ENCODE data around the gene DDC.

DDC gene

DNA sequence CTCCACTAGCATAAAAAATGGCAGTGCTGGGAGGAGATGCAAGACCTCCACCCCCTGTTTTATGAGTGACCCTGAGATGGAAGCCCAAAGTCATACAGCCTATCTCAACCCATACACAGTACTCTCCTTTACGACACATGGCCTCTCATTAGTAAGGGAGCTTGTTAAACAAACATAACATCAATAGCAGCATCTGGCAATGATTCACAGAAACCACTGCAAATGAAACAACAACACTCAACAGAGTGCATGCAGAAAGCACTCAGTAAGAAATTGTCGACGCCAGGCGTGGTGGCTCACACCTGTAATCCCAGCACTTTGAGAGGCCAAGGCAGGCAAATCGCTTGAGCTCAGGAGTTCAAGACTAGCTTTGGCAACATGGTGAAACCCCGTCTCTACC lies 87.6 kb downstream of the DDC start:
- no peak overlapping the region for H4K8ac ChIP-seq (ENCODE audit: low read depth, low read length)
- H3K4me1 ChIP-seq (ENCODE audit: control insufficient read depth in 1 of 2, insufficient read depth in 2 of 2, low read length in 2 of 2) = no peaks in the 10 kb centered on the region
- no peak overlapping the region for H3K27ac ChIP-seq (ENCODE audit: low read depth, low read length)
- no peak overlapping the region for H2BK5ac ChIP-seq (ENCODE audit: low read depth, low read length, poor library complexity)
- no peak overlapping the region for H4K91ac ChIP-seq (ENCODE audit: low read depth, low read length)
- H3K23ac ChIP-seq (ENCODE audit: low read length) = no peak overlapping the region
- no peak overlapping the region for H3K4me2 ChIP-seq (ENCODE audit: low read length)
- H3K79me1 ChIP-seq (ENCODE audit: low read length) = no peaks in the 10 kb centered on the region
- H3K4ac ChIP-seq (ENCODE audit: low read depth, low read length) = no peak overlapping the region
- peaks cover 1% of the 10 kb centered on the region for H3K9me3 ChIP-seq (ENCODE audit: insufficient read depth, low read depth, low read length)
- H2BK12ac ChIP-seq (ENCODE audit: low read length) = no peak overlapping the region
- H3K9ac ChIP-seq (ENCODE audit: low read length) = no peak overlapping the region
- no CpG with 5 or more reads among the region's 6 CpGs for WGBS (ENCODE audit: extremely low coverage, insufficient coverage, insufficient read length)
- H3K36me3 ChIP-seq (ENCODE audit: control insufficient read depth in 1 of 2, insufficient read depth in 2 of 2, low read length in 2 of 2) = no peaks in the 10 kb centered on the region
- H3K14ac ChIP-seq (ENCODE audit: low read length) = no peak overlapping the region
- no peak overlapping the region for H4K12ac ChIP-seq (ENCODE audit: low read depth, low read length)
- DNase-seq = no peak
- H3K27me3 ChIP-seq (ENCODE audit: insufficient read depth, low read length) = no peaks in the 10 kb centered on the region
- no peak overlapping the region for H3K18ac ChIP-seq (ENCODE audit: low read length)
- H3K4me3 ChIP-seq (ENCODE audit: low read depth, low read length) = no peak overlapping the region
- H2AK5ac ChIP-seq (ENCODE audit: low read length) = no peak overlapping the region
- no peak overlapping the region for H2BK120ac ChIP-seq (ENCODE audit: insufficient read depth, low read length, poor library complexity)
- no peaks in the 10 kb centered on the region for H3K79me2 ChIP-seq (ENCODE audit: control insufficient read depth, insufficient read depth, low read length, poor library complexity)
- H2AFZ ChIP-seq (ENCODE audit: insufficient read depth, low read length, poor library complexity) = no peak overlapping the region

- no peak overlapping the region for H3K18ac ChIP-seq (ENCODE audit: low read length)
- H3K14ac ChIP-seq (ENCODE audit: low read length) = no peak overlapping the region
- H3K9me3 ChIP-seq (ENCODE audit: insufficient read depth, low read depth, low read length) = peaks cover 1% of the 10 kb centered on the region
- H3K79me1 ChIP-seq (ENCODE audit: low read length) = no peaks in the 10 kb centered on the region
- no peaks in the 10 kb centered on the region for H3K4me1 ChIP-seq (ENCODE audit: control insufficient read depth in 1 of 2, insufficient read depth in 2 of 2, low read length in 2 of 2)
- no peak overlapping the region for H4K8ac ChIP-seq (ENCODE audit: low read depth, low read length)
- no peak overlapping the region for H3K23ac ChIP-seq (ENCODE audit: low read length)
- H3K27ac ChIP-seq (ENCODE audit: low read depth, low read length) = no peak overlapping the region
- H3K79me2 ChIP-seq (ENCODE audit: control insufficient read depth, insufficient read depth, low read length, poor library complexity) = no peaks in the 10 kb centered on the region
- H2BK5ac ChIP-seq (ENCODE audit: low read depth, low read length, poor library complexity) = no peak overlapping the region
- no peak overlapping the region for H2AFZ ChIP-seq (ENCODE audit: insufficient read depth, low read length, poor library complexity)
- no peaks in the 10 kb centered on the region for H3K27me3 ChIP-seq (ENCODE audit: insufficient read depth, low read length)
- no peak overlapping the region for H3K4me2 ChIP-seq (ENCODE audit: low read length)
- H3K36me3 ChIP-seq (ENCODE audit: control insufficient read depth in 1 of 2, insufficient read depth in 2 of 2, low read length in 2 of 2) = no peaks in the 10 kb centered on the region
- no peak overlapping the region for H2BK12ac ChIP-seq (ENCODE audit: low read length)
- DNase-seq = no peak
- H3K9ac ChIP-seq (ENCODE audit: low read length) = no peak overlapping the region
- no CpG with 5 or more reads among the region's 9 CpGs for WGBS (ENCODE audit: extremely low coverage, insufficient coverage, insufficient read length)
- H3K4me3 ChIP-seq (ENCODE audit: low read depth, low read length) = no peak overlapping the region
- H2AK5ac ChIP-seq (ENCODE audit: low read length) = no peak overlapping the region
- no peak overlapping the region for H2BK120ac ChIP-seq (ENCODE audit: insufficient read depth, low read length, poor library complexity)
- no peak overlapping the region for H3K4ac ChIP-seq (ENCODE audit: low read depth, low read length)
- no peak overlapping the region for H4K12ac ChIP-seq (ENCODE audit: low read depth, low read length)
- no peak overlapping the region for H4K91ac ChIP-seq (ENCODE audit: low read depth, low read length)
Observed at GRCh38 chr7:50476953-50477625, 88.1 kb downstream of the DDC start.

GRCh38 chr7:50475340-50475739 lies 89.9 kb downstream of the DDC start:
- no peak overlapping the region for H4K12ac ChIP-seq (ENCODE audit: low read depth, low read length)
- H3K79me1 ChIP-seq (ENCODE audit: low read length) = no peaks in the 10 kb centered on the region
- no peaks in the 10 kb centered on the region for H3K4me1 ChIP-seq (ENCODE audit: control insufficient read depth in 1 of 2, insufficient read depth in 2 of 2, low read length in 2 of 2)
- H4K8ac ChIP-seq (ENCODE audit: low read depth, low read length) = no peak overlapping the region
- H3K14ac ChIP-seq (ENCODE audit: low read length) = no peak overlapping the region
- no peak overlapping the region for H3K4me2 ChIP-seq (ENCODE audit: low read length)
- no peak overlapping the region for H2BK120ac ChIP-seq (ENCODE audit: insufficient read depth, low read length, poor library complexity)
- H2AFZ ChIP-seq (ENCODE audit: insufficient read depth, low read length, poor library complexity) = no peak overlapping the region
- no peak for DNase-seq
- H2AK5ac ChIP-seq (ENCODE audit: low read length) = no peak overlapping the region
- no peak overlapping the region for H3K23ac ChIP-seq (ENCODE audit: low read length)
- no peak overlapping the region for H3K27ac ChIP-seq (ENCODE audit: low read depth, low read length)
- no peaks in the 10 kb centered on the region for H3K9me3 ChIP-seq (ENCODE audit: insufficient read depth, low read depth, low read length)
- no peak overlapping the region for H3K9ac ChIP-seq (ENCODE audit: low read length)
- H3K4me3 ChIP-seq (ENCODE audit: low read depth, low read length) = no peak overlapping the region
- H3K27me3 ChIP-seq (ENCODE audit: insufficient read depth, low read length) = no peaks in the 10 kb centered on the region
- H2BK5ac ChIP-seq (ENCODE audit: low read depth, low read length, poor library complexity) = no peak overlapping the region
- no peak overlapping the region for H3K18ac ChIP-seq (ENCODE audit: low read length)
- no peak overlapping the region for H4K91ac ChIP-seq (ENCODE audit: low read depth, low read length)
- H3K4ac ChIP-seq (ENCODE audit: low read depth, low read length) = no peak overlapping the region
- H2BK12ac ChIP-seq (ENCODE audit: low read length) = no peak overlapping the region
- no CpG with 5 or more reads among the region's 4 CpGs for WGBS (ENCODE audit: extremely low coverage, insufficient coverage, insufficient read length)
- H3K79me2 ChIP-seq (ENCODE audit: control insufficient read depth, insufficient read depth, low read length, poor library complexity) = no peaks in the 10 kb centered on the region
- H3K36me3 ChIP-seq (ENCODE audit: control insufficient read depth in 1 of 2, insufficient read depth in 2 of 2, low read length in 2 of 2) = no peaks in the 10 kb centered on the region

GRCh38 chr7:50474382-50475160 lies 90.6 kb downstream of the DDC start:
- H3K14ac ChIP-seq (ENCODE audit: low read length) = no peak overlapping the region
- peak; percentile 57 to 59 for DNase-seq
- H3K9ac ChIP-seq (ENCODE audit: low read length) = no peak overlapping the region
- H3K18ac ChIP-seq (ENCODE audit: low read length) = no peak overlapping the region
- no peak overlapping the region for H3K4ac ChIP-seq (ENCODE audit: low read depth, low read length)
- no peak overlapping the region for H2BK120ac ChIP-seq (ENCODE audit: insufficient read depth, low read length, poor library complexity)
- H3K4me1 ChIP-seq (ENCODE audit: control insufficient read depth in 1 of 2, insufficient read depth in 2 of 2, low read length in 2 of 2) = no peaks in the 10 kb centered on the region
- H3K79me2 ChIP-seq (ENCODE audit: control insufficient read depth, insufficient read depth, low read length, poor library complexity) = no peaks in the 10 kb centered on the region
- H4K91ac ChIP-seq (ENCODE audit: low read depth, low read length) = no peak overlapping the region
- no peak overlapping the region for H3K23ac ChIP-seq (ENCODE audit: low read length)
- H2AK5ac ChIP-seq (ENCODE audit: low read length) = no peak overlapping the region
- H3K4me3 ChIP-seq (ENCODE audit: low read depth, low read length) = no peak overlapping the region
- no peaks in the 10 kb centered on the region for H3K36me3 ChIP-seq (ENCODE audit: control insufficient read depth in 1 of 2, insufficient read depth in 2 of 2, low read length in 2 of 2)
- no peaks in the 10 kb centered on the region for H3K9me3 ChIP-seq (ENCODE audit: insufficient read depth, low read depth, low read length)
- no peaks in the 10 kb centered on the region for H3K79me1 ChIP-seq (ENCODE audit: low read length)
- no peak overlapping the region for H4K12ac ChIP-seq (ENCODE audit: low read depth, low read length)
- no peak overlapping the region for H3K27ac ChIP-seq (ENCODE audit: low read depth, low read length)
- H3K4me2 ChIP-seq (ENCODE audit: low read length) = no peak overlapping the region
- no peak overlapping the region for H2AFZ ChIP-seq (ENCODE audit: insufficient read depth, low read length, poor library complexity)
- no peaks in the 10 kb centered on the region for H3K27me3 ChIP-seq (ENCODE audit: insufficient read depth, low read length)
- no peak overlapping the region for H2BK5ac ChIP-seq (ENCODE audit: low read depth, low read length, poor library complexity)
- H2BK12ac ChIP-seq (ENCODE audit: low read length) = no peak overlapping the region
- H4K8ac ChIP-seq (ENCODE audit: low read depth, low read length) = no peak overlapping the region
- WGBS (ENCODE audit: extremely low coverage, insufficient coverage, insufficient read length) = no CpG with 5 or more reads among the region's 8 CpGs

Data from trophoblast cell (in vitro differentiated cells and primary cell).